Neural cell (in vitro differentiated cells): ENCODE measurements around the gene MID1.

Experiments
- CTCF ChIP-seq: fragments of 450-650 bp; IDR thresholded peaks from 2 replicates; pipeline ENCODE4 v1.5.1; 2014; ENCODE audit warnings: antibody characterized with exemption, mild to moderate bottlenecking, moderate library complexity; ENCODE audit not compliant: poor library complexity, severe bottlenecking
- EZH2 ChIP-seq: fragments of 200-600, 300-800 bp; shearing (Covaris generic), sonication (generic); IDR thresholded peaks from 2 replicates; pipeline ENCODE4 v1.6.1; 2014; ENCODE audit warnings: antibody characterized with exemption, low read length, borderline replicate concordance, mild to moderate bottlenecking; ENCODE audit not compliant: insufficient read depth, poor library complexity, severe bottlenecking
- RAD21 ChIP-seq: fragments of 450-650 bp; conservative IDR thresholded peaks from 2 replicates; pipeline ENCODE4 v1.6.1; 2014; ENCODE audit warnings: antibody characterized with exemption, mild to moderate bottlenecking, moderate library complexity
- REST ChIP-seq: IDR thresholded peaks from 2 replicates; pipeline ENCODE4 v1.6.1; 2012; ENCODE audit warnings: borderline replicate concordance
- TAF1 ChIP-seq: IDR thresholded peaks from 2 replicates; pipeline ENCODE4 v1.6.1; 2012; ENCODE audit warnings: low read depth

- no peak for TF ChIP-seq REST
- TF ChIP-seq CTCF: no peak
- no peak for TF ChIP-seq TAF1
- no peak for TF ChIP-seq RAD21
- TF ChIP-seq EZH2: no peak
These were observed 94.8 kb downstream of the MID1 start for GRCh38 chrX:10525381-10526120.
